HL-60 (cell line): ENCODE results near the gene CKAP2.

Source experiments
- CTCF ChIP-seq: IDR thresholded peaks from one replicate; pipeline ENCODE4 v1.5.1; 2011; ENCODE audit warnings: low read length, control low read depth, inconsistent platforms; ENCODE audit not compliant: insufficient read depth
- GABPA ChIP-seq: IDR thresholded peaks from 2 replicates; pipeline ENCODE4 v1.6.1; 2012; ENCODE audit warnings: low read depth
- POLR2AphosphoS5 ChIP-seq: IDR thresholded peaks from 2 replicates; pipeline ENCODE4 v1.6.1; 2012; ENCODE audit warnings: low read depth
- SPI1 ChIP-seq: IDR thresholded peaks from 2 replicates; pipeline ENCODE4 v1.6.1; 2012; ENCODE audit warnings: low read depth, mild to moderate bottlenecking, borderline replicate concordance

GRCh38 chr13:52461265-52461664, 6.0 kb downstream of the CKAP2 start:
- TF ChIP-seq CTCF (no peak), POLR2AphosphoS5 (no peak), SPI1 (no peak), GABPA (no peak)
